CD4-positive, alpha-beta memory T cell (primary cell): ENCODE measurements around the gene PNMT. TPM values are rescaled to one million over a fixed set of nuclear protein-coding genes. Genes with fewer than 3 reads are reported as not detected.

Experiments used
- CTCF ChIA-PET: fragments of 350-600 bp; sonication (Branson Sonifier 250); formaldehyde crosslinking; loops from one replicate; lab custom pipeline; 2021; ENCODE audit warnings: inconsistent platforms; ENCODE audit not compliant: partially characterized antibody; lab: Charles Lee
- POLR2A ChIA-PET: fragments of 350-600 bp; sonication (Branson Sonifier 250); formaldehyde crosslinking; loops from one replicate; lab custom pipeline; 2021; ENCODE audit not compliant: partially characterized antibody; lab: Charles Lee
- DNase-seq, 5 donors: peaks; one replicate each; pipeline versions ENCODE4 v3.0.0 to v3.0.0-alpha.2; 2020 to 2022; ENCODE audit warnings: mixed read lengths in 1 of 5
- H3K27ac ChIP-seq: one replicate; pipeline ENCODE4 v1.7.0; 2013; ENCODE audit warnings: low read depth, low read length
- H3K27me3 ChIP-seq: 2 replicates; pipeline ENCODE4 v1.7.0; 2013; ENCODE audit warnings: mild to moderate bottlenecking, low read length, moderate library complexity; ENCODE audit not compliant: insufficient read depth
- H3K36me3 ChIP-seq: 2 replicates; pipeline ENCODE4 v1.7.0; 2013; ENCODE audit warnings: mild to moderate bottlenecking, low read length, moderate library complexity; ENCODE audit not compliant: insufficient read depth
- H3K4me1 ChIP-seq: 2 replicates; pipeline ENCODE4 v1.7.0; 2013; ENCODE audit warnings: mild to moderate bottlenecking, low read length, moderate library complexity; ENCODE audit not compliant: insufficient read depth
- H3K4me3 ChIP-seq, 2 donors: one replicate each; pipeline ENCODE4 v1.7.0; 2013; ENCODE audit warnings: low read length in 2 of 2, mild to moderate bottlenecking in 1 of 2
- H3K9me3 ChIP-seq, 2 donors: one replicate each; pipeline ENCODE4 v1.7.0; 2013; ENCODE audit warnings: low read length in 2 of 2, control low read depth in 1 of 2; ENCODE audit not compliant: control insufficient read depth in 1 of 2
- H3K27ac Mint-ChIP-seq, 7 donors: one replicate each; pipeline ENCODE4 v1.8.0; 2020 to 2021; ENCODE audit warnings: mixed read lengths in 7 of 7, mild to moderate bottlenecking in 6 of 7, inconsistent platforms in 3 of 7, moderate library complexity in 3 of 7
- H3K27me3 Mint-ChIP-seq, 2 donors: one replicate each; pipeline ENCODE4 v1.8.0; 2020 to 2021; ENCODE audit warnings: mixed read lengths in 2 of 2
- H3K36me3 Mint-ChIP-seq, 2 donors: one replicate each; pipeline ENCODE4 v1.8.0; 2020 to 2021; ENCODE audit warnings: mixed read lengths in 2 of 2, inconsistent platforms in 1 of 2, mild to moderate bottlenecking in 1 of 2
- H3K4me1 Mint-ChIP-seq, 4 donors: one replicate each; pipeline ENCODE4 v1.8.0; 2020 to 2021; ENCODE audit warnings: mixed read lengths in 4 of 4, mild to moderate bottlenecking in 1 of 4
- H3K4me3 Mint-ChIP-seq, 8 donors: one replicate each; pipeline ENCODE4 v1.8.0; 2020 to 2021; ENCODE audit warnings: mixed read lengths in 8 of 8, mild to moderate bottlenecking in 7 of 8, moderate library complexity in 6 of 8, inconsistent platforms in 3 of 8
- H3K9me3 Mint-ChIP-seq, 8 donors: one replicate each; pipeline ENCODE4 v1.8.0; 2020 to 2021; ENCODE audit warnings: mixed read lengths in 8 of 8, mild to moderate bottlenecking in 5 of 8, inconsistent platforms in 3 of 8, moderate library complexity in 1 of 8
- intact Hi-C: fragments of 100-400 bp; cut with micrococcal nuclease; formaldehyde crosslinking; loops from one replicate; pipeline ENCODE4 v1.15.1; 2023
- polyA plus RNA-seq, 2 donors: library from polyadenylated mRNA; unstranded; fragments of 300-500 nt; fragmentation: Illumina TruSeq; gene quantifications; one replicate each; pipeline ENCODE4 v1.2.3, GENCODE V29; 2021
- total RNA-seq, 2 experiments: library from RNA; stranded (reverse); gene quantifications; one replicate each; pipeline ENCODE4 v1.2.3, GENCODE V29; 2021

PNMT gene
- total and polyA plus RNA-seq, 4 experiments from 2014 or later: 0.55 TPM; not detected in 3

- no peaks in the 10 kb centered on the region for H3K27me3 Mint-ChIP-seq
- H3K9me3 Mint-ChIP-seq: no peaks in the 10 kb centered on the region
- ChIA-PET POLR2A (no interaction called here), CTCF (interaction anchor here (1.1 to 1.6 kb wide), 2 partner anchors 9 to 36 kb away, joined by 3 to 8 read pairs; partner anchors contain the start of gene PNMT)
- peaks cover 1 to 10% (median 4%) of the 10 kb centered on the region in 4 donors for H3K4me1 Mint-ChIP-seq
- no peak overlapping the region for H3K4me3 ChIP-seq
- H3K4me1 ChIP-seq: no peaks in the 10 kb centered on the region
- peaks cover 8 to 49% of the 10 kb centered on the region in 2 donors for H3K36me3 Mint-ChIP-seq
- intact Hi-C loops: no loop called here
- no peak for DNase-seq
- H3K9me3 ChIP-seq: no peaks in the 10 kb centered on the region
- peaks cover 55% of the 10 kb centered on the region for H3K36me3 ChIP-seq
- no peak overlapping the region for H3K4me3 Mint-ChIP-seq
- no peaks in the 10 kb centered on the region for H3K27me3 ChIP-seq
- no peak overlapping the region for H3K27ac ChIP-seq
- no peak overlapping the region for H3K27ac Mint-ChIP-seq
These were observed 8.3 kb upstream of the PNMT start for GRCh38 chr17:39660011-39660360.

- Mint-ChIP-seq H3K4me3 (no peak overlapping the region), H3K36me3 (peaks cover 8 to 42% of the 10 kb centered on the region in 2 donors), H3K4me1 (peaks cover 0 to 5% (median 3%) of the 10 kb centered on the region in 4 donors), H3K27ac (peak overlapping the region in 1 of 7 donors; percentile 64), H3K9me3 (no peaks in the 10 kb centered on the region), H3K27me3 (peaks cover 0 to 1% of the 10 kb centered on the region in 2 donors)
- Histone ChIP-seq H3K4me1 (no peaks in the 10 kb centered on the region), H3K9me3 (no peaks in the 10 kb centered on the region), H3K36me3 (peaks cover 55% of the 10 kb centered on the region), H3K4me3 (no peak overlapping the region), H3K27ac (no peak overlapping the region), H3K27me3 (no peaks in the 10 kb centered on the region)
- POLR2A ChIA-PET: no interaction called here
- CTCF ChIA-PET: interaction anchor here (1.1 to 1.6 kb wide), 2 partner anchors 8 to 37 kb away, joined by 3 to 8 read pairs; partner anchors contain the start of gene PNMT
- intact Hi-C loops: no loop called here
- DNase-seq: no peak
These were observed 7.6 kb upstream of the PNMT start for GRCh38 chr17:39660397-39661385.

- CTCF ChIA-PET: interaction anchor here (0.9 to 1.6 kb wide), 2 partner anchors 8 to 39 kb away, joined by 3 read pairs; no protein-coding TSS in a partner anchor
- Mint-ChIP-seq H3K4me3 (no peak overlapping the region), H3K9me3 (no peaks in the 10 kb centered on the region), H3K4me1 (peaks cover under 1 to 9% (median 3%) of the 10 kb centered on the region in 4 donors), H3K27me3 (peaks cover 0 to 1% of the 10 kb centered on the region in 2 donors), H3K36me3 (peaks cover 8 to 41% of the 10 kb centered on the region in 2 donors), H3K27ac (no peak overlapping the region)
- peaks cover 52% of the 10 kb centered on the region for H3K36me3 ChIP-seq
- DNase-seq: no peak
- no peak overlapping the region for H3K4me3 ChIP-seq
- POLR2A ChIA-PET: no interaction called here
- H3K27me3 ChIP-seq: peaks cover under 1% of the 10 kb centered on the region
- no peak overlapping the region for H3K27ac ChIP-seq
- peaks cover 3% of the 10 kb centered on the region for H3K4me1 ChIP-seq
- intact Hi-C loops: no loop called here
- H3K9me3 ChIP-seq: no peaks in the 10 kb centered on the region
These were observed 6.3 kb upstream of the PNMT start for GRCh38 chr17:39661744-39662541.

GRCh38 chr17:39662551-39663339 is 5.5 kb upstream of the PNMT start:
- peaks cover 8 to 40% of the 10 kb centered on the region in 2 donors for H3K36me3 Mint-ChIP-seq
- Histone ChIP-seq H3K27ac (no peak overlapping the region), H3K27me3 (peaks cover 2% of the 10 kb centered on the region), H3K4me1 (peaks cover 7% of the 10 kb centered on the region), H3K4me3 (no peak overlapping the region), H3K9me3 (no peaks in the 10 kb centered on the region), H3K36me3 (peaks cover 44% of the 10 kb centered on the region)
- H3K4me1 Mint-ChIP-seq: peaks cover 1 to 10% (median 2%) of the 10 kb centered on the region in 4 donors
- H3K27me3 Mint-ChIP-seq: peaks cover 0 to 1% of the 10 kb centered on the region in 2 donors
- no peak for DNase-seq
- H3K4me3 Mint-ChIP-seq: no peak overlapping the region
- CTCF ChIA-PET: interaction anchor here (0.6 to 1.6 kb wide), 3 partner anchors 9 to 39 kb away, joined by 3 read pairs; no protein-coding TSS in a partner anchor
- peak overlapping the region in 2 of 7 donors; percentile 29 for H3K27ac Mint-ChIP-seq
- intact Hi-C loops: no loop called here
- no peaks in the 10 kb centered on the region for H3K9me3 Mint-ChIP-seq
- POLR2A ChIA-PET: no interaction called here

GRCh38 chr17:39663340-39663687 is 4.9 kb upstream of the PNMT start:
- Histone ChIP-seq H3K27ac (no peak overlapping the region), H3K4me3 (no peak overlapping the region), H3K4me1 (peaks cover 7% of the 10 kb centered on the region), H3K9me3 (no peaks in the 10 kb centered on the region), H3K27me3 (peaks cover 2% of the 10 kb centered on the region), H3K36me3 (peaks cover 39% of the 10 kb centered on the region)
- Mint-ChIP-seq H3K27ac (peak overlapping the region in 2 of 7 donors; percentile 29), H3K36me3 (peaks cover 8 to 35% of the 10 kb centered on the region in 2 donors), H3K4me1 (peaks cover 0 to 10% (median under 1%) of the 10 kb centered on the region in 4 donors), H3K4me3 (no peak overlapping the region), H3K27me3 (peaks cover 0 to 1% of the 10 kb centered on the region in 2 donors), H3K9me3 (no peaks in the 10 kb centered on the region)
- ChIA-PET CTCF (interaction anchor here (1.0 to 4.3 kb wide), 3 partner anchors 9 to 42 kb away, joined by 3 to 41 read pairs (median 4); no protein-coding TSS in a partner anchor), POLR2A (interaction anchor here (0.6 kb wide), 1 partner anchor 70 kb away, joined by 3 read pairs; no protein-coding TSS in a partner anchor)
- no peak for DNase-seq
- intact Hi-C loops: no loop called here

- Mint-ChIP-seq H3K9me3 (no peaks in the 10 kb centered on the region), H3K27ac (peak overlapping the region in 1 of 7 donors; percentile 12), H3K4me3 (no peak overlapping the region), H3K27me3 (peaks cover 4 to 5% of the 10 kb centered on the region in 2 donors), H3K4me1 (peaks cover 4 to 16% (median 6%) of the 10 kb centered on the region in 4 donors), H3K36me3 (peaks cover 8 to 32% of the 10 kb centered on the region in 2 donors)
- no peak overlapping the region for H3K27ac ChIP-seq
- H3K36me3 ChIP-seq: peaks cover 33% of the 10 kb centered on the region
- peaks cover 5% of the 10 kb centered on the region for H3K27me3 ChIP-seq
- no peak overlapping the region for H3K4me3 ChIP-seq
- ChIA-PET POLR2A (interaction anchor here (0.6 to 2.6 kb wide), 2 partner anchors 24 to 70 kb away, joined by 3 to 7 read pairs; partner anchors contain the start of gene PGAP3), CTCF (interaction anchor here (1.0 to 4.3 kb wide), 3 partner anchors 9 to 42 kb away, joined by 3 to 41 read pairs (median 4); no protein-coding TSS in a partner anchor)
- H3K9me3 ChIP-seq: no peaks in the 10 kb centered on the region
- peaks cover 12% of the 10 kb centered on the region for H3K4me1 ChIP-seq
- no peak for DNase-seq
- intact Hi-C loops: no loop called here
These were observed 4.3 kb upstream of the PNMT start for GRCh38 chr17:39663688-39664580.
